ENCODE data around the gene ANKS1B. TPM values are rescaled to one million over a fixed set of nuclear protein-coding genes. Genes with fewer than 3 reads are reported as not detected.

Gene ANKS1B
- total RNA-seq, 4 donors from 2014 or later: 0.88 to 10.7 (median 4.4) TPM

- DNase-seq: no peak
- peaks cover 0 to 34% (median 0%) of the 10 kb centered on the region in 3 donors for H3K36me3 ChIP-seq
- no peak overlapping the region for H3K27ac ChIP-seq
Measured at GRCh38 chr12:98735821-98736220, 1248.9 kb downstream of the ANKS1B start.

GRCh38 chr12:98733667-98734350, 1250.9 kb downstream of the ANKS1B start:
- Histone ChIP-seq H3K4me3 (no peak overlapping the region), H3K27ac (no peak overlapping the region), H3K27me3 (no peaks in the 10 kb centered on the region), H3K36me3 (peaks cover 0 to 51% (median 0%) of the 10 kb centered on the region in 3 donors), H3K9me3 (no peaks in the 10 kb centered on the region), H3K4me1 (no peaks in the 10 kb centered on the region)
- TF ChIP-seq POLR2A (IDR thresholded peaks at IDR 0.05): no peak
- no peak for TF ChIP-seq CTCF (IDR thresholded peaks at IDR 0.05)
- DNase-seq: no peak

More at GRCh38 chr12:98735821-98736220, 1248.9 kb downstream of the ANKS1B start:
- no peaks in the 10 kb centered on the region for H3K9me3 ChIP-seq
- H3K4me3 ChIP-seq: no peak overlapping the region
- no peaks in the 10 kb centered on the region for H3K27me3 ChIP-seq
- TF ChIP-seq CTCF (IDR thresholded peaks at IDR 0.05) (no peak), POLR2A (IDR thresholded peaks at IDR 0.05) (no peak)
- H3K4me1 ChIP-seq: no peaks in the 10 kb centered on the region

- no peak overlapping the region for H3K27ac ChIP-seq
- TF ChIP-seq CTCF (IDR thresholded peaks at IDR 0.05) (no peak), POLR2A (IDR thresholded peaks at IDR 0.05) (no peak)
- H3K9me3 ChIP-seq: no peaks in the 10 kb centered on the region
- DNase-seq: no peak
- no peaks in the 10 kb centered on the region for H3K4me1 ChIP-seq
- H3K27me3 ChIP-seq: no peaks in the 10 kb centered on the region
- H3K36me3 ChIP-seq: peaks cover 0 to 76% (median 0%) of the 10 kb centered on the region in 3 donors
- no peak overlapping the region for H3K4me3 ChIP-seq
Measured at GRCh38 chr12:98730412-98730811, 1254.3 kb downstream of the ANKS1B start.

GRCh38 chr12:98727196-98727595, 1257.5 kb downstream of the ANKS1B start:
- TF ChIP-seq POLR2A (IDR thresholded peaks at IDR 0.05) (no peak), CTCF (IDR thresholded peaks at IDR 0.05) (no peak)
- no peak for DNase-seq
- H3K36me3 ChIP-seq: peaks cover 0 to 75% (median 0%) of the 10 kb centered on the region in 3 donors
- H3K4me1 ChIP-seq: no peaks in the 10 kb centered on the region
- H3K4me3 ChIP-seq: no peak overlapping the region
- no peaks in the 10 kb centered on the region for H3K9me3 ChIP-seq
- no peak overlapping the region for H3K27ac ChIP-seq
- H3K27me3 ChIP-seq: no peaks in the 10 kb centered on the region

- H3K9me3 ChIP-seq: no peaks in the 10 kb centered on the region
- H3K4me1 ChIP-seq: no peaks in the 10 kb centered on the region
- no peak overlapping the region for H3K4me3 ChIP-seq
- no peak overlapping the region for H3K27ac ChIP-seq
- TF ChIP-seq POLR2A (IDR thresholded peaks at IDR 0.05): no peak
- peak in 2 of 6 experiments; percentile 10 to 15 for TF ChIP-seq CTCF (IDR thresholded peaks at IDR 0.05)
- peaks cover 0 to 69% (median 0%) of the 10 kb centered on the region in 3 donors for H3K36me3 ChIP-seq
- DNase-seq: no peak
- H3K27me3 ChIP-seq: no peaks in the 10 kb centered on the region
Measured at GRCh38 chr12:98725476-98726247, 1259.1 kb downstream of the ANKS1B start.

All from Peyer's patch (tissue), 4 donors.